Measurements from ENCODE around the gene TSSC4.

Gene TSSC4

GRCh38 chr11:2369896-2370295 is 30.7 kb upstream of the TSSC4 start:
- DNase-seq = no peak

GRCh38 chr11:2374456-2375201 is 25.9 kb upstream of the TSSC4 start:
- DNase-seq = no peak

- no peak for DNase-seq
These were observed 25.2 kb upstream of the TSSC4 start for GRCh38 chr11:2375341-2375853.

GRCh38 chr11:2375964-2376551 is 24.5 kb upstream of the TSSC4 start:
- no peak for DNase-seq

GRCh38 chr11:2376751-2377451 is 23.6 kb upstream of the TSSC4 start, which contains the start of gene CD81:
CD81 (plus strand) TSS chr11:2377310; CDS start chr11:2377550, 240 bp downstream.
- DNase-seq = no peak

GRCh38 chr11:2377511-2378443 is 22.8 kb upstream of the TSSC4 start:
- peak; percentile 13 for DNase-seq

GRCh38 chr11:2378527-2379210 is 21.9 kb upstream of the TSSC4 start:
- DNase-seq = no peak

GRCh38 chr11:2379466-2380174 is 20.9 kb upstream of the TSSC4 start:
- DNase-seq = no peak

GRCh38 chr11:2380396-2380795 is 20.2 kb upstream of the TSSC4 start:
- no peak for DNase-seq

- no peak for DNase-seq
These were observed 19.7 kb upstream of the TSSC4 start for GRCh38 chr11:2380807-2381350.

- no peak for DNase-seq
These were observed 18.9 kb upstream of the TSSC4 start for GRCh38 chr11:2381494-2382128.

- no peak for DNase-seq
These were observed 18.4 kb upstream of the TSSC4 start for GRCh38 chr11:2382129-2382517.

GRCh38 chr11:2382936-2383851 is 17.4 kb upstream of the TSSC4 start:
- no peak for DNase-seq

GRCh38 chr11:2383852-2384804 is 16.4 kb upstream of the TSSC4 start:
- DNase-seq = no peak

GRCh38 chr11:2385156-2386151 is 15.1 kb upstream of the TSSC4 start:
- DNase-seq = no peak

- DNase-seq = no peak
These were observed 14.0 kb upstream of the TSSC4 start for GRCh38 chr11:2386591-2386990.
